ENCODE data around the gene DUSP28.

Gene DUSP28

DNA sequence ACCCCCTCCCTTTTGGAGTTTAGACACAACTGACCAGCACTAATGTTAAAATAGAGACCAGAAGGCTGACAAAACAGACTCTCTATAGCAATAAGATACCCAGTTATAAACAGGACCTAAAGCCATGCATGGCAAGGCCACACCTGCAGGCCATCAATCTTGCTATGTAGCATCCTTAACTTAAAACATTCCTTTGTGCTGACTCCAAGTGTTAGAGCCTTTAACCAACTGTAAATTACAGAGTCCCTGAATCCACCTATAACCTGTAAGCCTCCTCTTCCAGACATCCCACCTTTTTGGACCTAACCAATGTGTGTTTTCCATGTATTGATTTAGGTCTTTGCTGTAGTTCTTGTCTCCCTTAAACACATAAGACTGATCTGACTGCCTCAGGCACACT is 20.3 kb upstream of the DUSP28 start:
- H3K4me3 ChIP-seq (ENCODE audit: low read depth, low read length), result no peak overlapping the region
- no peak for TF ChIP-seq CTCF (IDR thresholded peaks at IDR 0.05; ENCODE audit: borderline replicate concordance, insufficient read depth, low read depth, low read length)

- TF ChIP-seq CTCF (IDR thresholded peaks at IDR 0.05; ENCODE audit: borderline replicate concordance, insufficient read depth, low read depth, low read length), result no peak
- no peak overlapping the region for H3K4me3 ChIP-seq (ENCODE audit: low read depth, low read length)
Measured at GRCh38 chr2:240551288-240551687, 8.9 kb upstream of the DUSP28 start.

DNA sequence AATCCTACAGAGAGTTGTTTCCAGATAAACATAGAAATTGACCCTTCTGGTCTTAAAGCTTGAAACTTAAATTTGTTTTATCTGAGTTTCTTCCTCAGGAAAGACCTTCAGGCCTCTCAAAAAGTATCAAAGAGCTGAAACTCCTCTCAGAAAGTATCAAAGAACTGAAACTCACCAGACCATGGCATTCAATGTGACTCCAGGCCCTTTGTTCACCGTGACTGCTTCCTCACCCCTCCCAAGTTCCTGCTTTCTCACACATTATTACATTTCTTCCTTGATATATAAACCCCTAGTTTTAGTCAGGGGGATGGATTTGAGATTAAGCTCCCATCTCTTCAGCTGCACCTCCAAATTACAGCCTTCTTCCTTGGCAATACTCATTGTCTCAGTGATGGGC is 8.3 kb upstream of the DUSP28 start:
- TF ChIP-seq CTCF (IDR thresholded peaks at IDR 0.05; ENCODE audit: borderline replicate concordance, insufficient read depth, low read depth, low read length), result no peak
- no peak overlapping the region for H3K4me3 ChIP-seq (ENCODE audit: low read depth, low read length)

- TF ChIP-seq CTCF (IDR thresholded peaks at IDR 0.05; ENCODE audit: borderline replicate concordance, insufficient read depth, low read depth, low read length), result no peak
- no peak overlapping the region for H3K4me3 ChIP-seq (ENCODE audit: low read depth, low read length)
Measured at GRCh38 chr2:240553956-240554480, 6.1 kb upstream of the DUSP28 start.

DNA sequence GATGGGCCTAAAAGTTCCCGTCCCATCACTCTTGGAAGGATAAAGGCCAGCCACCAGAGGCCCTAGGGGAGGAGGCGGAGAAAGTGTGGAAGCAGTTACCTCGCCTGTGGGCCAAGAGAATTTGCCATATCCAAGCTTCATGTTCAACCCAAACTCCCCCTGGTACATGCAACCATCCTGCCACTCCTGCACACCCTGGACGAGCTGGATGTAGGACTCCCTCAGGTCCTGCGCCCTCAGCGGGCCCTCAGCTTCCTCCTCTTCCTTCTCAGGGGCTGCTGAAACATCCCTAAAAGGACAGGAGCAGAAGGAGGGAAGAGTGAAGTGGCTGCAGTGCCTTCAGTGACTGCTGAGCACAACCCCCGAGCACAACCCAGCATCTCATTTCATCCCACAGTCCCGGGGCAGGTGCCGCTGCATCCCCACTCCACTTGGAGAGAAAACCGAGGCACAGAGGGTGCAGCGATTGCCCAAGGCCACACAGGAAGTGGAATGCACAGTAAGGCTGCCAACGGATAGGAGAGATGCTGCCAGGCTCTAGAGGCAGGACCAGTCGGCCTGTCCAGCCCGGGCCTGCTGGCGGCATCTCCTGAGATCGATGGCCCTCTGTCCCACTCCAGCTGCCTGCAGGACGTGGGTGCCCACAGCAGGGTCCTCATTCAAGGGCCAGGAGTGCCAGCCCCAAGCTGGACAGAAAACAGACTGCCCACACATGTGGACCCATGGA is 5.2 kb upstream of the DUSP28 start:
- no peak overlapping the region for H3K4me3 ChIP-seq (ENCODE audit: low read depth, low read length)
- no peak for TF ChIP-seq CTCF (IDR thresholded peaks at IDR 0.05; ENCODE audit: borderline replicate concordance, insufficient read depth, low read depth, low read length)

DNA sequence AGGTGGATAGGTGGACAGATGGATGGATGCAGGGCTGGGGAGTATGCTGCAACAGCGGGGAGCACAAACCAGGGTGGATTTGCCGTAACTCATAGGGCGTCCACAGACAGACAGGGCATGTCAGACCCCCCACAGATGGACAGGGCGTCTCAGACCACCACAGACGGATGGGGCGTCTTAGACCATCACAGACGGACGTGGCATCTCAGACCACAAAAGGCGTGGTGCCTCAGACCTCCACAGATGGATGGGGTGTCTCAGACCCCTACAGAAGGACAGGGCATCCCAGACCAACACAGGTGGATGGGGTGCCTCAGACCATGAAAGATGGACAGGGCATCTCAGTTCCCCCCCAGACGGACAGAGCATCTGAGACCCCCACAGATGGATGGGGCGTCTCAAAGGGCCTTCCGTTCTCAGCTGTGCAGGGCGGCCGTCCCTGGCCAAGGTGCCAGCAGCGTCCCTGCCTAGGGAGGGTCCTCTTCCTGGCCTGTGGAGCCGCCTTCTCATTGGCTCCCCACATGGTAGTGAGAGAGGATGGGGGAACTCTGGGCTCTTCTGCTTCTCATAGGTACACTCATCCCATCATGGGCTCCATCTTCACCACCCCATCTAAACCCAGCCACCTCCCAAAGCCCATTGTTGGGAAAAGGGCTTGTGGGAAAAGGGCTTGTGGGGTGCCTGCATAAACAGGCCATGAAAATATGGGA is 4.5 kb upstream of the DUSP28 start:
- TF ChIP-seq CTCF (IDR thresholded peaks at IDR 0.05; ENCODE audit: borderline replicate concordance, insufficient read depth, low read depth, low read length), result no peak

More for the DNA sequence above, 4.5 kb upstream of the DUSP28 start:
- H3K4me3 ChIP-seq (ENCODE audit: low read depth, low read length), result no peak overlapping the region

All from GM12875 (cell line).